ENCODE results near the gene RNF6. TPM values are rescaled to one million over a fixed set of nuclear protein-coding genes. Genes with fewer than 3 reads are reported as not detected.

The RNF6 gene
- total and polyA plus RNA-seq, 2 experiments from 2014 or later = 19.4 to 25.0 TPM

GRCh38 chr13:26200811-26201210 is 21.3 kb downstream of the RNF6 start:
- Histone ChIP-seq H3K9me3 (ENCODE audit: low read depth) (no peaks in the 10 kb centered on the region), H3K36me3 (no peaks in the 10 kb centered on the region), H3K27me3 (no peaks in the 10 kb centered on the region), H3K27ac (no peak overlapping the region), H3K4me3 (no peak overlapping the region), H3K4me1 (ENCODE audit: low read depth) (no peaks in the 10 kb centered on the region)
- TF ChIP-seq, protein P1, sequence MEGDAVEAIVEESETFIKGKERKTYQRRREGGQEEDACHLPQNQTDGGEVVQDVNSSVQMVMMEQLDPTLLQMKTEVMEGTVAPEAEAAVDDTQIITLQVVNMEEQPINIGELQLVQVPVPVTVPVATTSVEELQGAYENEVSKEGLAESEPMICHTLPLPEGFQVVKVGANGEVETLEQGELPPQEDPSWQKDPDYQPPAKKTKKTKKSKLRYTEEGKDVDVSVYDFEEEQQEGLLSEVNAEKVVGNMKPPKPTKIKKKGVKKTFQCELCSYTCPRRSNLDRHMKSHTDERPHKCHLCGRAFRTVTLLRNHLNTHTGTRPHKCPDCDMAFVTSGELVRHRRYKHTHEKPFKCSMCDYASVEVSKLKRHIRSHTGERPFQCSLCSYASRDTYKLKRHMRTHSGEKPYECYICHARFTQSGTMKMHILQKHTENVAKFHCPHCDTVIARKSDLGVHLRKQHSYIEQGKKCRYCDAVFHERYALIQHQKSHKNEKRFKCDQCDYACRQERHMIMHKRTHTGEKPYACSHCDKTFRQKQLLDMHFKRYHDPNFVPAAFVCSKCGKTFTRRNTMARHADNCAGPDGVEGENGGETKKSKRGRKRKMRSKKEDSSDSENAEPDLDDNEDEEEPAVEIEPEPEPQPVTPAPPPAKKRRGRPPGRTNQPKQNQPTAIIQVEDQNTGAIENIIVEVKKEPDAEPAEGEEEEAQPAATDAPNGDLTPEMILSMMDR (IDR thresholded peaks at IDR 0.05; ENCODE audit: low read depth, low read length) = no peak
- DNase-seq (ENCODE audit: low read depth in 1 of 2, low spot score in 1 of 2) = no peak

DNA sequence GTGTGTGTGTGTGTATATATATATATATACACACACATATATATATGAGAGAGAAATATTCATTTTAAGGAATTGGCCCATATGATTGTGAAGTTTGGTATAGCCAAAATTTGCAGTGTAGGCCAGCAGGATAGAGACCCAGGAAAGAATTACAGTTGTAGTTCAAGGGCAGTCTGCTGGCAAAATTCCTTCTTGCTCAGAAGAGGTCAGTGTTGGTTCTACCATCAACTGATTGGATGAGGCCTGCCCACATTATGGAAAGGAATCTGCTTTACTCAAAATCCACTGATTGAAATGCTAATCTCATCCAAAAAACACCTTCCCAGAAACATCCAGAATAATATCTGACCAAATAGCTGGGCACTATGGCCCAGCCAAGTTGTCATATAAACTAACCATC is 24.0 kb downstream of the RNF6 start:
- H3K4me3 ChIP-seq = no peak overlapping the region
- H3K36me3 ChIP-seq = no peaks in the 10 kb centered on the region
- H3K27me3 ChIP-seq = no peaks in the 10 kb centered on the region
- H3K4me1 ChIP-seq (ENCODE audit: low read depth) = no peaks in the 10 kb centered on the region
- H3K9me3 ChIP-seq (ENCODE audit: low read depth) = no peaks in the 10 kb centered on the region
- DNase-seq (ENCODE audit: low read depth in 1 of 2, low spot score in 1 of 2) = no peak
- no peak overlapping the region for H3K27ac ChIP-seq
- TF ChIP-seq, protein P1 (IDR thresholded peaks at IDR 0.05; ENCODE audit: low read depth, low read length) = no peak

GRCh38 chr13:26197298-26197697 is 24.8 kb downstream of the RNF6 start:
- TF ChIP-seq, protein P1 (IDR thresholded peaks at IDR 0.05; ENCODE audit: low read depth, low read length) = no peak
- Histone ChIP-seq H3K36me3 (no peaks in the 10 kb centered on the region), H3K4me1 (ENCODE audit: low read depth) (no peaks in the 10 kb centered on the region), H3K27me3 (no peaks in the 10 kb centered on the region), H3K27ac (no peak overlapping the region), H3K9me3 (ENCODE audit: low read depth) (no peaks in the 10 kb centered on the region), H3K4me3 (no peak overlapping the region)
- no peak for DNase-seq (ENCODE audit: low read depth in 1 of 2, low spot score in 1 of 2)

DNA sequence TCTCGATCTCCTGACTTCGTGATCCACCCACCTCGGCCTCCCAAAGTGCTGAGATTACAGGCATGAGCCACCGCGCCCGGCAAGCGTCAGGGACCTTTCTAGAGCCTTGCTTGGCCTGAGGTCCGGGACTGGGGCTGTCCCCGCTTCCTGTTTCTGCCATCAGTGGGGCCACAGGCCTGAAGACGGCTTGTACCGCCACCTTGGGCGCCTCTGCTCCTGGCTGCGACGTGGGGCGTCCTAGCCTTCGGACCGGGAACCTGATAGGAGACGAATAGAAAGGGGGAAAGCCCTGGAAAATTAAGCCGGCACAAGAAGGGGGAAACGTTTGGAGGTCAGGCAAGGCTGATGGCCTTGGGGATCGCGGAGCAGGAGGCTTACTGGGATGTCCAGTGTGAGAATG is 35.1 kb downstream of the RNF6 start:
- no peaks in the 10 kb centered on the region for H3K27me3 ChIP-seq
- no peak overlapping the region for H3K27ac ChIP-seq
- no peak overlapping the region for H3K4me3 ChIP-seq
- H3K4me1 ChIP-seq (ENCODE audit: low read depth) = no peaks in the 10 kb centered on the region
- H3K9me3 ChIP-seq (ENCODE audit: low read depth) = no peaks in the 10 kb centered on the region
- H3K36me3 ChIP-seq = no peaks in the 10 kb centered on the region
- DNase-seq (ENCODE audit: low read depth in 1 of 2, low spot score in 1 of 2) = no peak
- TF ChIP-seq, protein P1 (IDR thresholded peaks at IDR 0.05; ENCODE audit: low read depth, low read length) = no peak

DNA sequence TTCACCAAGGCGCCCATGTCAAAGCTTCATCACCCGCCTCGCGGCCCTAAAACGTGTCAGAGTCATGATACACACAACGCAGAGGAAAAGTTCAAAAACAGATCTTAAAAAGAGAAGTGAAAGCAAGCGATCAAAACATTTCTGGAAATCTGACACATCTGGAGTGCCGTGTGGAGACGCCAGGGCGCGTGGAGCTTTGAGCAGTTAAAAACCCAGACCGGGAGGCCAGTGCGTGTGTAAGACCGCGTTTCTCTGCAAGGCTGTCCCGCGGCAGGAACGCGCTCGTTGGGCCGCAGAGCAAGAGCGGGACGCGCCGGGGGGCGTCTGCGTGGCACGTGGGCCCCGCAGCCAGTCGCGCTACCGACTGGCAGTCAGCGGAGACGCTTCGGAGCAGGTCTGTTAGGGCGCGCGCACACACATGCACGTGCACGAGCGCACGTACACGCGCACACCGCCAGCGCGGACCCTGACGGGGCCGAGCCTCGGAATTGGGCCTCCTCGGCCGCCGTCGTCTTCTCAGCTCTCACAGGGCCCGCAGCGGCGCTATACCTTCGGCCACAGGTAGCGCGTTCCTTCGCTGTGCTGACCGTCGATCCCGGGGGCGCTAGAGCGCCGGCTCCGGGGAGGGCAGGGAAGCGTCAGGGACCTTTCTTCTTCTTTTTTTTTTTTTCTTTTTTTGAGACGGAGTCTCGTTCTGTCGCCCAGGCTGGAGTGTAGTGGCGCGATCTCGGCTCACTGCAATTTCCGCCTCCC is 35.8 kb downstream of the RNF6 start:
- Histone ChIP-seq H3K4me3 (peak overlapping the region; percentile 34), H3K36me3 (no peaks in the 10 kb centered on the region), H3K27me3 (no peaks in the 10 kb centered on the region), H3K4me1 (ENCODE audit: low read depth) (no peaks in the 10 kb centered on the region), H3K27ac (no peak overlapping the region), H3K9me3 (ENCODE audit: low read depth) (no peaks in the 10 kb centered on the region)
- TF ChIP-seq, protein P1 (IDR thresholded peaks at IDR 0.05; ENCODE audit: low read depth, low read length) = peak; percentile 45
- peak; percentile 70 to 96 for DNase-seq (ENCODE audit: low read depth in 1 of 2, low spot score in 1 of 2)
